Activated T-cell treated with anti-CD3 and anti-CD28 coated beads, Interleukin-2, amount 50 U/mL, for 1 hour (primary cell): ENCODE measurements around the gene LPAR3.
"Not testable (repeated sequence)": the region's sequence is repeated elsewhere in the genome, so short reads cannot be mapped to it uniquely, and the experiment has no call there.

ENCODE experiments used
- DNase-seq: peaks from one replicate; pipeline ENCODE4 v3.0.0-alpha.2; 2020

LPAR3 gene, protein sequence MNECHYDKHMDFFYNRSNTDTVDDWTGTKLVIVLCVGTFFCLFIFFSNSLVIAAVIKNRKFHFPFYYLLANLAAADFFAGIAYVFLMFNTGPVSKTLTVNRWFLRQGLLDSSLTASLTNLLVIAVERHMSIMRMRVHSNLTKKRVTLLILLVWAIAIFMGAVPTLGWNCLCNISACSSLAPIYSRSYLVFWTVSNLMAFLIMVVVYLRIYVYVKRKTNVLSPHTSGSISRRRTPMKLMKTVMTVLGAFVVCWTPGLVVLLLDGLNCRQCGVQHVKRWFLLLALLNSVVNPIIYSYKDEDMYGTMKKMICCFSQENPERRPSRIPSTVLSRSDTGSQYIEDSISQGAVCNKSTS

DNA sequence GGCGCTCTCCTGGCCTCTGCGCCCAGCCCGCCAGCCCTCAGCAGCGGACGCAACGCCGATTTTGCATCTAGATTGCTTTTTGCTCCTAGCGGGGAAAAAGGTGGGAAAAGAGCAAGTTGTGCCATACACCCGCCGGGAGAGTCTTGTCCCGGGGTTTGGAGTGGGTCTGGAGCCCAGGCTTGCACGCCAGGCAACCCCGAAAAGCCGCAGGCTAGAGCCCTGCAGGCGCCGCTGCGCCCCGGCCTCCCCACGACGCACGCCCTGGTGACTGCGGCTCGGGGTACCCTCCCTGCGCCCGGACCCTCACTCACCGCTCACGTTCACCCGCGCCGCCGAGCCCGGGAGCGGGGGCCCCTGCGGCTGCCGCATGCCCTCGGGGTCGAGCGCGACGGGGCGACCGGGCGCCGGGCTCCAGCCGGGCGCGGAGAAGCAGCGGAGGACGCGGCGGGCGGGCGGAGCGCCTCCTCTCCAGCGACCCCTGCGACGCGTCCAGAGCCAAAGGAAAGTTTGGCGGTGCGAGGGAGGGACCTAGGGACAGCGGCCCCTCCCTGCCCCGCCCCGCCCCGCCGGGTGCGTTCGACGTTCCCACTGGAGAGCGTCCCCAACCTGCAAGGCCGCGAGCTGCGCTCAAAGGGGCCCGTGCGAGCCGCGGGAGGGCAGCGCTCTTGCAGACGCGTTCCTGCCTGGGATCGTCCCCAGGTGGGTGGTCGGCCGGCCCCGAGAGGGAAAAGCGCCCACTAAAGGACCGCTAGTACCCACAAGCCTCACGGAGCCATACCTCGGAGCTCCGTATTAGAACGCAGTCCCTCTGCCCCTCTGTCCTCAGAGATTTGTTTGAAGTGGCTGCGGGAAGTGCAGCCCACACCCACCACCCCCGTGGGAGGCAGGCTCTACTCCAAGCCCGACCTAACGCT, at the start of gene LPAR3:
Gene LPAR3 (minus strand): TSS at position 502 of the 914 bp plus-strand sequence. CDS start 27,086 bp downstream, outside the sequence.
- DNase-seq, result peak; percentile 40

DNA sequence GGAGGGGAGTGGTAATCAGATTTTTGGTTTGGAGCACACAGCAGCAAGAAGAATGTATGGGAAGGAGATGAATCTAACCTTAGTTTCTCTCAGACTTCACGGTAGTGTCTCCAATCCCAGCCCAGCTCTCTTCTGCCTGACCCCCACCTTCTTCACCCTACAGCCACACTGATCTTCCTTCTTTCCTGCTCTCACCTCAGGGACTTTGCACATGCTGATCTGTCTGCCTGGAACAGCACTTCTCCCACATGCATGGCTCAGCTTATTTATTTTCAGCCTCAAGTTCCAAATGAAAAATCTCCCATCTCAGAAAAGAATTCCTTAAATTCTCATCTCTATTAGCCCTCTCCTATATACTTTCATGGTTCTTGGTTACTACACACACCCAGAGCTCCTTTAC, 48.8 kb upstream of the LPAR3 start:
- DNase-seq, result no peak

DNA sequence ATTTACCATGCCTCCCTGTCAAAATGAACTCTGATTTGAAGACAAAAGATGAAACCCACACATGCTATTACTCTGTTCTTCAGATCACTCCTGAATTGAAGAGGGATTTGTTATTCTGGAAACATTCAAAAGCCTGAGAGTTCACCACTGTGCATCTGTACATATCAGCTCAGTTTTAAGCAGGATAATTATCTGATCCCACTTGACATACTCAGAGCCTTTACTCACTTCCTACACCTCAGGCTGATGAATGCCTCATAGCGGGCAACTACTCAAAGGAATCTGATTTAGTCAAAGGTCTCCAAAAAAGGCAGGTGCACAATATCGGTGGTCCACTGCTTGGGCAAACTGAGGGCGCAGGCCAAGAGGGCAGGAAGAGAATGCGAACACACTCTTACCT, 47.5 kb upstream of the LPAR3 start:
- DNase-seq, result no peak

DNA sequence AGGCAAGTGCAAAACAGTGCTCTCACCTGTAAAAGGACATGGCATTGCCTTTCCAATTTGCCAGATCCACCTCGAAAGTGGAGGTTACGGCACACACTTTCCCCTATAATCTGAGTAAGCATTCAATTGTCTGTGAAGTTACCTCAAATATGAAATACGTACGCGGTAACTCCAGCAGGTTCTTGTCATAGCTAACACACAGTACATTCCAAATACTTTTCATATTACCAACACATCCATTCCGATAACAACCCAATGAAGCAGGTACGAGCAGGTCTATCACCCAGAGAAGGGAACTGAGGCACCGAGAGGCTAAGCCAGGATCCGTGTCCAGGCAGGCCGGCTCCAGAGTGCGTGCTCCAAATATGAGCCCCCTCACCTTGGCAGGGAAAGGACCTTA, 46.8 kb upstream of the LPAR3 start:
- no peak for DNase-seq

DNA sequence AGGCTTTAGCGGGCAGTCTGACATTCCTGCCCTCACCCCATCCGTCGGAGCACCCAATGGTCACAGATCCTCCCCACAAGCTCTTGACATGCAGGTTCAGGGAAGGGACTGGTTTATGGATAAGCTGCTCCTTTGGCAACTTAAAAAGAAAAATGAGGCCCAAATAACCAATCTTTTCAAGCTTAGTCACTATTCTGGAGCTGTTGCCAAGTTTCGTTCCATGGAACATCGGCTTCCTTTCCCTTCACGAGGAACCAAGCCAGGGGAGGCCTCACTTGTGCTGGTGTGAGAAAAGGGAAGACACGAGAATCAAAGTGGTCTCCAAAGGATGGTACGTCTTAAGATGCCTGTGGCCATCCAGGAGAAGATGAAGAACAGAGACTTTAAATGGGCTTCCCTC, 46.1 kb upstream of the LPAR3 start:
- DNase-seq, result no peak

DNA sequence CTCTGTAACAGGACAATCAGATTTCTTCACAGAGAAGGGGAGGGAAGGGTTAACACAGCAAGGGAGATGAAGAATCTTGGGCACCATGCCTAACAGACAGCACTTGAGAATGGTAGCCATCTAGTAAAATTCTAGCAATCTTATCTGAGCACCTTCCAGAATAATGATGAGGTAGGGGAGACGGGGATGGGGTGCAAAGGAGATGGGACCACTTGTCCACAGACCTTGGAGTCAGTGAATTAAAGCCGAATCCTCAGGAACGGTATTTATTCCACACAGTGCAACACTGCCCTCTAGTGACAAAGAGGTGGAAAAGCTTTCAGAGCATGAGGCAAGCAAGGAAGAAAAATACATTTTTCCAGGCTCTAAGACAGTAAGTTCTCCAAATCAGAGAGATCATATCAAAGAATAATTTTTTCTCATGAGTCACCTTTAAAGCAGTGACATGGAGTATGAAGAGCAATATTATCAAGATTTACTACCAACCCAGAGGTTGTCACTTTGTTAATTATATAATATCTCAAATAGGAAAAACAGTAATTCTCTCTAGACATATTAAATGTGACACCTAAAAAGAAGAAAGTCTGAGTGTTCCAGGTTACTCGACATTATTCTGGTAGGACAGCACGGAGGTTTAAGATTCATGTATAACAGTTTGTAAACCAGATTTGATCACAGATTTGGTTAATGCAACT, 43.3 kb upstream of the LPAR3 start:
- DNase-seq, result peak; percentile 24

DNA sequence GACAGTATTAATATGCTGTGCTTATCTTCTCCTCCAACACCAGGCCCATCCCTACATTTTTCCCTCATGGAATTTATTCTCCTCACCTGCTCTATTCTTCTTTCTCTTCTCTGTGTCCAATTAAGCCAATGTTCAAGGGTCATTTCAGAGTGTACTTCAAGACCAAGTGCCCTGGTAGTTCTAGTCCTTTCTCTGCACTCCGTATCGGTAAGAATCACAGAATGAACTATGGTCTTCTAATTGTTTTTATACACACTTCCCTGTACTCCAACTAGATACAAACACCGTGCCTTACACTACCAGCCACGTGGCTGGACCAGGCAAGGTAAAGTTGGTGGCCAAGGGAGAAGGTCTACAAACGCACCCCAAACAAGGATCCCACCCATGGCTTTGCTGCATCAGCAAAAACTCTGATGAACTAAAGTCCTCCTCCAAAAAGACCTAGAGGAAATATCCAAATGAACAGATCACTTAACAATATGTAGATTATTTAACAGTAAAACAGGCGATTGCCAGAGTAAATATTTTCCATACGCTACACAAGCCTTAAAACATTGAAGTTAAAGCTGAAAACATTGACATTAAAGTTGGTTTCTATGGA, 40.1 kb upstream of the LPAR3 start:
- no peak for DNase-seq

DNA sequence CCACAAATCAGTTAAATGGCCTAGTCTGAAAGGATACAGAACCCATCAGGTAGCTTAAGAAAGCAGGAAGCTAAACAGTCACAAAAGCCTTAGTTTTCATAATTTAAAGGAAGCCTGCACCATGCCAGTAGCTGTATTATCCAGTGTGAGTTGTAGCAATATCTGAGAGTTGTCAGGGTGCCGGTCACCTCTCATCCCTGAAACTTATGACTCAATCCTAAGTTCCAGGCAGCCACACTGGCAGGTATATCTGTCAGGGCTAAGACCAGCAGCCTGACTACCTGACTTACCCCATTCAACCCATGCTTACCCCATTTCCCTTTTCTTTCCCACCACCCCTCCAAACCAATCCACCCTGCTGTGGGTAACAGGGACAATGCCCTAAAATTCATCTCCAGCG, 37.8 kb upstream of the LPAR3 start:
- no peak for DNase-seq

DNA sequence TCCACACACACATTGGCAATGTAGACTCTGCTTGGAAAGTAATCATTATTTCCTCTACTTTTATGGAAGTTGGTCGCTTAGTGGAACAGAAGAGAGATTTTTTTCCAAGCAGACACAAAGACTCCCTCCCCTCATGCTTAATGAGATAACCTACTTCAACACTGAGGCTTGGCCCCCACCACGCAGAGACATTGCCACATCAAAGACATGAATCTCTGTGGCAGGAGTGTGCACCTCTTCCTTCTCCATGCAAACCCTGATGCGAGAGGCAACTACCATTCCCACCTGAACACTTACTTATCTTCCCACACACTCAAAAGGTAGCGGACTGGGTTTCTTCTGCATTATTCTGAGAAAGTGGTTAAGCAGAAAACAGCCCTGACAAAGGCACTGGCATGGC, 37.3 kb upstream of the LPAR3 start:
- DNase-seq, result no peak

DNA sequence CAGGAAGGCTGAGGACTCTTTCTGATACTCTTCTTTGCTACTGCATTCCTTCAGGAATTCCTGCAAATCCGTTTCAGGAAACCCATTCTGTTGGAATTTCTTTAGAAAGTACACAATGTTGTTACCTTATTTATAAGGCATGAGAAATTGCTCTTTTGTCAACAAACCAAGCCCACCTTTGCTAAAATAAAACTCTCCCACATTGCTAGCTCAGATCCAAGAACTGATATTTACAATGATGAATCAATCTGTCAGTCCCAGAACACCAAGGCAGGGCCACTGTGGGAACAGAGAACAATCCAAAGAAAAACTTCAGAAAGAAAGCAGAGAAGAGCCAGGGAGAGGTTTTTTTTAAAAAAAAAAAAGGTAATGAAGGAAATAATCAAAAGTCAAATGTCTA, 36.6 kb upstream of the LPAR3 start:
- DNase-seq, result no peak

DNA sequence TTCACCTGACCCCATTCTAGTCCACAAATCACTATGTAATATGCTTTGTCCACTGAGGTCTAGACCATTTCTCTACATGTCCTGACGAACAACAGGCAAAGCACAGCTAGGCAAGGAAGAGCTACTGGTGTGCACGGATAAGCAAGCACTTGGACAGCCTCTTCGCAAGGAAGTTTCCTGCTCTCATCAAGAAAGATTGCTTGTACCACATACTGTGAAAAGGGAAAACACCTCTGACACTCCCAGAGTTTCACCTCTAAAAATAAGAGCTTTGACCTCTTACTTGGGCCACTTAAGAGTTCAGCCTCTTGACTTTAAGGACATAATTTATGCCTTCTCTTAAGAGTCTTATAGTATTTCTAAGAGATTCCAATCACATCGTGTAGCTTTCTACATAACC, 36.0 kb upstream of the LPAR3 start:
- DNase-seq, result no peak

DNA sequence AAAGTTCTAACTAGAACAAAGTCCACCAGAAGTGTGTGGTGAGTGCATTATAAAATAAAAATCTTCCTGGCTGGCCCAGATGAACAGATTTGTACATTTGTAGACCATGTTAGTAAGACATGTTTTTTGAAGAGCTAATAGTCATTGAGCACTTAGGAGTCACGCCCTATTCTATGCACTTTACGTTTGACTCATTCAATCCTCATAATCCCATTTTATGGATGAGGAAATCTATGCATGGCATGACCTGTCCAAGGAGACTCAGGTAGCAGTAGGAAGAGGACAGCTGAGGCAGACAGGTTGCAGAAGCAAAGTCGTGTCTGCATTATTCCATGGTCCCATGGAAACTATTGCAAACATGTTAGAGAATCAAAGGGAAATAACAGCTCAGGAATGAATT, 30.3 kb upstream of the LPAR3 start:
- DNase-seq, result no peak

DNA sequence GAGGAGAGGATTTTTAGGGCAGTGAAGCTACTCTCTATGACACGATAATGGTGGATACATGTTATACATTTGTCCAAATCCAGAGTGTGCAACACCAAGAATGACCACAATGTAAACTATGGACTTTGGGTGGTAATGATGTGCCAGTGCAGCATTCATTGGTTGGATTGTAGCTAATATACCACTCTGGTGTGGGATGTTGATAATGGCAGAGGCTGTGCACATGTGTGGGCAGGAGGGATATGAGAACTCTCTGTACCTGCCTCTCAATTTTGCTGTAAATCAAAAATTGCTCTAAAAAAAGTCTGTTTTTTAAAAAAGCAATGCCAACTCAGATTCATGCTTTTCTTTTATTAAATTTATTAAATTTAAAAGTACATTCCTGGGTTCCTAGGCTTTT, 27.2 kb upstream of the LPAR3 start:
- DNase-seq, result no peak

DNA sequence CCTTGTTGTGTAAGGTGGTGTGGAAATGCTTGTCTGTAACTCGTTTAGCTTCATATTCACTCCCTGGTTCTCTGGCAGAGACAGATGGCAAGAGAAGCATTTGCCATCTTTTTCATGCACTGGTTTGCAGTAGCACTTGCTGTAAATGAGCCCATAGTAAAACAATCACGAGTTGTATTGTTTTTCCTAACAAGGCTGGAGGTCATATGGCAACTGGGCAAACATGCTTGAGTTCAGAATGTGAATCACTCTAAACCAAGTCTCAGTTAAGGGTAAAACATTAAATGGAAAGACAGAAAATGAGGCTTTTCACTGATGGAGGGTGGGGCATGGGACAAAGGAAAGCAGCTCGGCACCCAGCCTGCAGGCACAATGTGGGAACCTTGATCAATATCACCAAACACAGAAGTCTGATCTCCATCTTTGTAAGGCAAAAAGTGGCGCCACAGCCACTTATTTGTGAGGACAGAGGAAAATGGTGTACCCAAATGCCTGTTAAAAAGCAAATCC, 26.5 kb upstream of the LPAR3 start:
- DNase-seq, result no peak

DNA sequence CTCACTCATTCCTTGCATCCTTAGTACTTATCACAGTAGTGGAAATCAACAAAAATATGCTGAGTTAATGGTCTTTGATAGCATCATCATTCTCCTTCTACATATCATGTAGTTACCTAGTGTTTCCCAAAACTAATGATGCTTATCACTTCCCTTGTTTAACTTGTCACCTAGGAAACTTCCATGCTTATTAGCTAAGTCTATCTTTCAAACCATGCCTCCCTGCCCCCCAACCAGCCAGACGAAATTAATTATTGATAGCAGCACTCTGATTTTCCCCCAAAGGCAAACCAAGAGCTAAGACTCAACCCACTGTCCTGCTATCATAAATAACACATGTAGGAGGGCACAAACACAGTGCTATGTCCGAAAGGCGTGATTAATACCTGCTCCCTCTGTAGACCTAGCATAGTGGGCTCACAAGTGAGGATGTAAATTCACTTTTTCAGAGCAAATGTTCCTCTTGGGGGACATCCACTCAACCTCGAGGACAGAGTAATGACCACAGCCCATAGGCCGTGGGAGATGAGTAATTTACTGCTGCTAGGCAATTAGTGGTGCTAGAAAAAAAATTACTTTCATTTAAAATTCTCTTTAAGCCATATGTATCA, 25.8 kb upstream of the LPAR3 start:
- no peak for DNase-seq

DNA sequence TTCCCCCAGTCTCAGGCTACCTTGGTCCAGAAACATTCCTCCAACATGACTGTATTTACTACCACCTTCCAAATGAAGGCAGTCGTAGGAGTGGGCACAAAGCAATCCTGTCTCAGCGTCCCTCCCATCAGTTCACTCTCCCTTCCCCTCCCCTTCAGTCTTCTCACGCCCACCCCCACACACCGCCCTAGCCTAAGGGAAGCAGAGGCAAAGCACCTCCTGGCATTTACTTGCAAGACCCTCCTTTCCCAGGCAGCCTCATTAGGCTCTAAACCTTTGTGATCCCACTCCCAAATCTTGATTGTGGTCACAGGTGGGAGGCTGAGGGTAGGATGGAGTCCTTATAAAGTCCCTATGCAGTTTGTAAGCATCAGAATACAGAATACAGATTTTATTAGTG, 23.9 kb upstream of the LPAR3 start:
- no peak for DNase-seq

DNA sequence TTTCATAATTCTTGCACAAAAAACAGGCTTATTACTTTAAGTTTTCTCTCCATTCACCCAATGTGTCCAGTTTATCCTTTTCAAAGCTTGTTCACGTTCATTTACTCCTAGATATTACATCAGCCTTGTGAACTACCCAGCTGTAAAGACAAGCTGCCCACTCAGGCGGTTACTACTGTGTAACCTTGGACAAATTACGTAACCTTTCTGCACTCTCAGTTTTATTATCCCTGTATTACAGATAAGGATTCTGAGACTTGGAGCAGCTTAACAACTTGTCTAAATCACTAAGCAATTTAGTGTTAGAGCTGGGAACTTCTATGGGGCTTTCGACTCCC, 20.5 kb upstream of the LPAR3 start:
- DNase-seq, result no peak

DNA sequence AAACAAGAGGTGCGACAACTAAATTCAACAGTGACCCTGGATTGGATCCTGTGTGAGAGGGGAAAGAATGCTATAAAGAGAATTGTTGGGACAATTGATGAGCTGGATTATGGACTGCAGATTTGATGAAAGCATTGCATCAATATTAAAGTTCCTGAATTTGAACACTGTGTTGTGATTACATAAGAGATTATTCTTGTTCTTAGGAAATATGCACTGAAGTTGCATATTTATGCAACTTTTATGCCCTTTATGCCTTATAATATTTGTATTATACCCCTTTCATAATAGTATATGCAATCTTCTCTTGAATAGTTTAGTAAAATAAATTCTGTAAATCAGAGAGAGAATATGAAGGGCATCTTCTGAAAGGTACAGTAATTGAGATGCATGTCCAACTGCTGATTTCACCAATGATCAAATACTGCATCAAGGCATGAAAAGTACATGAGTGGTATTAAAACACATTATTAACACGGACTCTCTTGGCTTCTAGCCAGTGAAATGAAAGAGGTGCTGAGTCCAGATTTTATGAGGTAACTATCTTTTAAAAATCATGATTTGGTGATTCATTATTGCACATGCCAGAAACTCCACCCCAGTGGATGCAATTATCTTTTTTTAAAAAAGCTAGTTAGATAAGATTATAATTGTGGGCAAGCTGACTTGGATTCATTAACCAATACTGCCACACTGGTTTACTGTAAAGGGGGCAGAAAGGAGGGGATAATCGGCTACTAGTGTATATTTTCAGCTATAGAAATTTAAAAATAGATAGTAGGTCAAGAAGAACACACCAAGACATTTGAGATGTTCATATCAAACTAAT, 19.9 kb upstream of the LPAR3 start:
- DNase-seq, result no peak

DNA sequence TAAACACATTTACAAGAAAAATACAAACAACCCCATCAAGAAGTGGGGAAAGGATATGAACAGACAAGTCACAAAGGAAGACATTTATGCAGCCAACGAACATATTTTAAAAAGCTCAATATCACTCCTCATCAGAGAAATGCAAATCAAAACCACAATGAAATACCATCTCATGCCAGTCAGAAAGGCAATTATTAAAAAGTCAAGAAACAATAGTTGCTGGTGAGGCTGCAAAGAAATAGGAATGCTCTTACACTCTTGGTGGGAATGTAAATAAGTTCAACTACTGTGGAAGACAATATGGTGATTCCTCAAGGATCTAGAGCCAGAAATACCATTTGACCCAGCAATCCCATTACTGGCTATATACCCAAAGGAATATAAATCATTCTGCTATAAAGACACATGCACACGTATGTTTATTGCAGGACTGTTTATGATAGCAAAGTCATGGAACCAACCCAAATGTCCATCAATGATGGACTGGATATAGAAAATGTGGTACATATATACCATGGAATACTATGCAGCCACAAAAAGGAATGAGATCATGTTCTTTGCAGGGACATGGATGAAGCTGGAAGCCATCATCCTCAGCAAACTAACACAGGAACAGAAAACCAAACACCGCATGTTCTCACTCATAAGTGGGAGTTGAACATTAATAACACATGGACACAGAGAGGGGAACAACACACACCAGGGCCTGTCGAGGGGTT, 15.9 kb upstream of the LPAR3 start:
- DNase-seq, result not testable (repeated sequence)

DNA sequence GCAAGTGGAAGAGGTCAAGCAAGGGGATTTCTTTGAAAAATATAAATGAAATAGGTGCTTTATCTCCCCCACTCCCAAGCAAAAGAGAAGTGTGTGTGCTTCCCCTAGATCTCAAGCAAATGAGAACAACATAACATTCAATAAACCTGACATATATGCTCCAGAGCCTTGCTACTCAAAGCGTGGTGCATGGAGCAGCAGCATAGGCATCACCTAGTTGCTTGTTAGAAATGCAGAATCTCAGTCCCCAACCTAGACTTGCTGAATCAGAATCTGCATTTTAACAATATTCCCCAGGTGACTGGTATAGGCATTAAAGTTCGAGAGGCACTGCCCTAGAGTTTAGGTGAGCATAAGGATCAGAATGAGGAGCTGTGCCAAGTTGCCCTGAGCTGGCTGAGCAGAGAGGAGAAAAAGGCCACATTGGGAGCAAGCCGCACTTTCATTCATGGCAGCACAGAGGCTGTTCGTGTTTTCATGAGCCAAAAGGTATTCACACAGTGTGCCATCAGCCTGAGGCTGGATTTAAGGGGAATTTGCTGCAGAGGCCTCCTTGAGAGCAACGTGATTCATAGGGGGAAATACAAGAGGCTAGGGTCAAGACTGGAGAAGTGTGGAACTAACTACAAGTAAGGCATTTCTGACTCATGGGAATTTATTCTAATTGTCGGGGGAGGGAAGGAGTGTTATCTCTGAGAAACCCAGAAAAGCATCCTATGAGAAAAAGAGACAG, 14.3 kb upstream of the LPAR3 start:
- no peak for DNase-seq
